GM13977 (cell line): ENCODE measurements around the gene DLG4.
A peak's percentile ranks its signal among the peaks of the same experiment; 100 is the strongest.

Experiments used
- DNase-seq: peaks from one replicate; pipeline ENCODE4 v3.0.0; 2012; ENCODE audit warnings: low spot score
- CTCF ChIP-seq: IDR thresholded peaks from 2 replicates; pipeline ENCODE4 v1.5.1; 2012; ENCODE audit warnings: mild to moderate bottlenecking, control low read depth; ENCODE audit not compliant: insufficient read depth; ENCODE audit errors: extremely low read depth, missing control alignments
- in situ Hi-C: fragments of 300-500 bp; cut with MboI; formaldehyde crosslinking; loops from one replicate; pipeline ENCODE4 v1.12.0; 2022; ENCODE audit warnings: low sequenced_read_pairs, low pct_unique_long_range_greater_than_20kb, mixed read lengths, inconsistent platforms; ENCODE audit not compliant: unreplicated experiment

DLG4 gene

DNA sequence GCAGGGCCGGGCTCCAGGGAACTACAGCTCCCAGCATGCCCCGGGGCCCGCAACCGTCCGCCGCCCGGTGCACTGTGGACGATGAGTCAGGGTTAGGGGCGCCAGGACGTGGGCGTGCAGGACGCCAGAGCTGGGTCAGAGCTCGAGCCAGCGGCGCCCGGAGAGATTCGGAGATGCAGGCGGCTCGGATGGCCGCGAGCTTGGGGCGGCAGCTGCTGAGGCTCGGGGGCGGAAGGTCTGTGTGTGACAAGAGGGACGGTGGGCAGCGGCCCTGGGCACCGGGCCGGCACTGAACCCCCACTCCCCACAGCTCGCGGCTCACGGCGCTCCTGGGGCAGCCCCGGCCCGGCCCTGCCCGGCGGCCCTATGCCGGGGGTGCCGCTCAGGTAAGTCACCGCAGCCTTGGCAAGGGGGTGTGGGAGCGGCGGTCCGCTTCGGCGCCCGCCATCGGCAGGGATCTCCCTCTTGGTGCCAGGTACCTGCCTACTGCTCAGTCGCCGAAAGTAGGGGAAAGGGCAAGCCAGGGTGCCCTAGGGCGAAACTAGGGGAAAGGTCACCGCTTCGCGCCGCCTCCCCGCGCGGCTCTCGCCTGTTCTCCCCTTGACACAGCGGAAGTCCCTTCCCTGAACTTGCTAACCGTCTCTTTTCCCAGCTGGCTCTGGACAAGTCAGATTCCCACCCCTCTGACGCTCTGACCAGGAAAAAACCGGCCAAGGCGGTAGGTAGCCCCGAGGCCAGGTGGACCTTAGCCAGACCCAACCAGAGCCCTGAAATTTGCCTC, at the start of gene DLG4, which contains the start of gene ACADVL:
Gene DLG4 (minus strand): TSS at position 25 of the 781 bp plus-strand sequence.
Gene ACADVL (plus strand): TSS at position 127 of the 781 bp plus-strand sequence. CDS start 47 bp downstream, at position 174.
- TF ChIP-seq CTCF, result no peak
- peak; percentile 94 for DNase-seq
- in situ Hi-C loops, result no loop called here

- no peak for DNase-seq
- in situ Hi-C loops, result no loop called here
- no peak for TF ChIP-seq CTCF
Measured at GRCh38 chr17:7266784-7267183, 47.1 kb upstream of the DLG4 start.

DNA sequence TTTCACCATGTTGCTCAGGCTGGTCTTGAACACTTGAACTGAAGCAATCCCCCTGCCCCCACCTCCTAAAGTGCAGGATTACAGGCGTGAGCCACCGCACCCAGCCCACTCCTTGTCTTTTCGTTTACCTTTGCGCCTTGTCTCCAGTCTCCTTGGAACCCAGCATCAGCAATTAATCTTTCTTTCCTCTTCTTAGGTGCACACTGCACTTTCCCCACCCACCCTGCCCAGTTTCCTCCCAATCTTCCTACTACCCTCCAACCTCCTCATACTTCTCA, 44.1 kb upstream of the DLG4 start:
- in situ Hi-C loops, result no loop called here
- TF ChIP-seq CTCF, result no peak
- DNase-seq, result no peak

- no peak for TF ChIP-seq CTCF
- in situ Hi-C loops, result no loop called here
- peak; percentile 38 for DNase-seq
Measured at GRCh38 chr17:7262935-7263800, 43.5 kb upstream of the DLG4 start.

DNA sequence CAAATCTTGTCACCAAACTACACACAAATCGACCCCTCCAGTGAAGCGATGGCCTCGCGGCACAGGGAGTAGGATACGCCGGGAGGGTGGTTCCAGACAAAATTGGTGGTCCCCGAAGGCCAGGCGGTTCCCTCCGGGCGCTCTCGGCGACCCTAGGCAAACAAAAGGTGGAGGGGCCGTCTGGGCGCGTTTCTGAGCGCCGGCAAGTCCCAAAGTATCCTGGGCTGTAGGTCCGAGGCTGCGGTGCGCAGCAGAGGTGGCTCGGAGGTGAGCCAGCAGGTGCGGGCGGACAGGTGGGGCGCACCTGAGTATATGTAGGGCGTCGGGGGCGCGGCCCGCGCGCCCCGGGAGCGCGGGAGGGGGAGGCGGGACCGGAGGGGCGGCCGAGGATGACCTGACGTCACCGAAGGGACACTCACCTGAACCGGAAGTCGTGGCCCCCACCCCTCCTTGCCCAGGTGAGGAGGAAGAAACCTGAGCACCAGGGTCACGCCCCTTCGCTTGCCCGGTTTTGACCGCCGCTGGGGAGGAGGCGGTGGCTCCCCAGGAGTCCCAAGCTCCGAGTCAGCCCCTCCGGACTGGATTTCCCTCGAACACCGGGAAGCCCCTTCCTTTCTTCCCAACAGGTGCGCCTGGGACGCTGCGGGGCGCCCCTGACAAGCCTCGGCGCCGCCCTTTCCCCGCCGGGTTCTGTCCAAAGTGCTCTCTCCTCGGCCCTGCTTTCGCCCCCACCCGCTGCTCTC, 42.7 kb upstream of the DLG4 start, which contains the start of gene CLDN7:
Gene CLDN7 (minus strand): TSS at position 287 of the 743 bp plus-strand sequence. CDS start 435 bp downstream, outside the sequence.
- TF ChIP-seq CTCF, result no peak
- in situ Hi-C loops, result no loop called here
- DNase-seq, result peak; percentile 39
